Fibroblast of skin of right quadriceps (primary cell): ENCODE measurements around the gene TNFAIP8L2.

Source experiments
- DNase-seq: peaks from one replicate; pipeline ENCODE4 v3.0.0-alpha.2; 2013

TNFAIP8L2 gene

GRCh38 chr1:151156515-151156819, at the start of gene TNFAIP8L2:
Gene TNFAIP8L2, plus strand, starts transcription at chr1:151156649. Its CDS starts 2,049 bp downstream, at chr1:151158698.
- no peak for DNase-seq

- peak; percentile 42 for DNase-seq
Observed at GRCh38 chr1:151106894-151107293, 49.6 kb upstream of the TNFAIP8L2 start.

GRCh38 chr1:151108331-151108730, 48.1 kb upstream of the TNFAIP8L2 start:
- no peak for DNase-seq

GRCh38 chr1:151113877-151114276, 42.6 kb upstream of the TNFAIP8L2 start:
- DNase-seq = no peak

- no peak for DNase-seq
Observed at GRCh38 chr1:151124763-151125403, 31.6 kb upstream of the TNFAIP8L2 start.

- DNase-seq = no peak
Observed at GRCh38 chr1:151128800-151129199, 27.6 kb upstream of the TNFAIP8L2 start.

GRCh38 chr1:151130987-151131586, 25.4 kb upstream of the TNFAIP8L2 start:
- peak; percentile 93 for DNase-seq

- peak; percentile 13 for DNase-seq
Observed at GRCh38 chr1:151131701-151132334, 24.6 kb upstream of the TNFAIP8L2 start.

GRCh38 chr1:151132335-151133017, 24.0 kb upstream of the TNFAIP8L2 start:
- no peak for DNase-seq

- no peak for DNase-seq
Observed at GRCh38 chr1:151133018-151133806, 23.2 kb upstream of the TNFAIP8L2 start.

- DNase-seq = no peak
Observed at GRCh38 chr1:151134396-151134795, 22.1 kb upstream of the TNFAIP8L2 start.

- DNase-seq = no peak
Observed at GRCh38 chr1:151134991-151135390, 21.5 kb upstream of the TNFAIP8L2 start.

- DNase-seq = no peak
Observed at GRCh38 chr1:151135433-151136385, 20.7 kb upstream of the TNFAIP8L2 start.

GRCh38 chr1:151137789-151138188, 18.7 kb upstream of the TNFAIP8L2 start:
- DNase-seq = no peak

GRCh38 chr1:151142411-151143056, 13.9 kb upstream of the TNFAIP8L2 start:
- no peak for DNase-seq

- no peak for DNase-seq
Observed at GRCh38 chr1:151143057-151143435, 13.4 kb upstream of the TNFAIP8L2 start.

GRCh38 chr1:151143986-151144385, 12.5 kb upstream of the TNFAIP8L2 start:
- no peak for DNase-seq

GRCh38 chr1:151144474-151145303, 11.8 kb upstream of the TNFAIP8L2 start:
- no peak for DNase-seq

- DNase-seq = peak; percentile 14
Observed at GRCh38 chr1:151145304-151146071, 11.0 kb upstream of the TNFAIP8L2 start.

GRCh38 chr1:151146072-151146411, 10.4 kb upstream of the TNFAIP8L2 start:
- DNase-seq = no peak
